Esophagus mucosa (tissue), 1 donor: Measurements from ENCODE around the gene TAAR1. TPM values are rescaled to one million over a fixed set of nuclear protein-coding genes. Genes with fewer than 3 reads are reported as not detected.
A peak's percentile ranks its signal among the peaks of the same experiment; 100 is the strongest.
"Not testable (repeated sequence)": the region's sequence is repeated elsewhere in the genome, so short reads cannot be mapped to it uniquely, and the experiment has no call there.

Source experiments
- ATAC-seq: fragments of 200-7000 bp; cut with Tn5 transposase; one replicate; pipeline ENCODE4 v1.9.1; 2020
- total RNA-seq: library from RNA; stranded (reverse); gene quantifications from one replicate; pipeline ENCODE4 v1.2.4, GENCODE V29; 2023
- donor health status: DM: yes; HTN: yes; CAD: no.

TAAR1 gene
- total RNA-seq, 1 donor from 2014 or later = not detected

- no peak for ATAC-seq
Measured at GRCh38 chr6:132661906-132662305, 2.9 kb upstream of the TAAR1 start.

GRCh38 chr6:132651062-132651461 is 7.9 kb downstream of the TAAR1 start:
- ATAC-seq = peak; percentile 69

GRCh38 chr6:132650429-132650828 is 8.6 kb downstream of the TAAR1 start:
- peak; percentile 18 for ATAC-seq

GRCh38 chr6:132648828-132649227 is 10.2 kb downstream of the TAAR1 start:
- ATAC-seq = no peak

- ATAC-seq = no peak
Measured at GRCh38 chr6:132648356-132648755, 10.6 kb downstream of the TAAR1 start.

- no peak for ATAC-seq
Measured at GRCh38 chr6:132643547-132643946, 15.4 kb downstream of the TAAR1 start.

GRCh38 chr6:132637135-132637534 is 21.8 kb downstream of the TAAR1 start:
- ATAC-seq = not testable (repeated sequence)

- ATAC-seq = not testable (repeated sequence)
Measured at GRCh38 chr6:132635906-132636305, 23.1 kb downstream of the TAAR1 start.

- ATAC-seq = not testable (repeated sequence)
Measured at GRCh38 chr6:132635288-132635687, 23.7 kb downstream of the TAAR1 start.

GRCh38 chr6:132634796-132635195 is 24.2 kb downstream of the TAAR1 start:
- ATAC-seq = no peak

GRCh38 chr6:132633362-132633761 is 25.6 kb downstream of the TAAR1 start:
- ATAC-seq = no peak

- no peak for ATAC-seq
Measured at GRCh38 chr6:132624175-132624574, 34.8 kb downstream of the TAAR1 start, which contains the start of gene TAAR2. TSS of gene TAAR2 (minus strand) at chr6:132624275. CDS start at chr6:132624275, 0 bp downstream.

GRCh38 chr6:132623106-132623845 is 35.7 kb downstream of the TAAR1 start:
- no peak for ATAC-seq

- no peak for ATAC-seq
Measured at GRCh38 chr6:132616677-132617076, 42.3 kb downstream of the TAAR1 start.

GRCh38 chr6:132614554-132614953 is 44.4 kb downstream of the TAAR1 start:
- peak; percentile 84 for ATAC-seq

GRCh38 chr6:132612449-132613108 is 46.4 kb downstream of the TAAR1 start:
- ATAC-seq = no peak

- no peak for ATAC-seq
Measured at GRCh38 chr6:132611616-132612015, 47.4 kb downstream of the TAAR1 start.

GRCh38 chr6:132607544-132608233 is 51.3 kb downstream of the TAAR1 start:
- no peak for ATAC-seq

GRCh38 chr6:132604635-132605152 is 54.3 kb downstream of the TAAR1 start:
- no peak for ATAC-seq

- ATAC-seq = not testable (repeated sequence)
Measured at GRCh38 chr6:132600900-132601299, 58.1 kb downstream of the TAAR1 start.

GRCh38 chr6:132598473-132598872 is 60.5 kb downstream of the TAAR1 start:
- ATAC-seq = peak; percentile 73

- ATAC-seq = no peak
Measured at GRCh38 chr6:132596201-132596600, 62.8 kb downstream of the TAAR1 start.
